ENCODE data around the gene ZNF644. TPM values are rescaled to one million over a fixed set of nuclear protein-coding genes. Genes with fewer than 3 reads are reported as not detected.
A peak's percentile ranks its signal among the peaks of the same experiment; 100 is the strongest.

Gene ZNF644
- total and polyA plus RNA-seq, 7 experiments from 2014 or later = 53.9 to 117 (median 78.5) TPM

- DNase-seq (no peak), ATAC-seq (peak; percentile 54)
- H3K4me3 Mint-ChIP-seq = peak overlapping the region in 9 of 10 donors; percentile 12 to 47 (median 21)
- peak overlapping the region in 7 of 9 donors; percentile 3 to 52 (median 18) for H3K27ac Mint-ChIP-seq
- ChIA-PET POLR2A (interaction anchor here (0.6 kb wide), 2 partner anchors 18 to 71 kb away, joined by 3 read pairs; no protein-coding TSS in a partner anchor), CTCF (no interaction called here)
- intact Hi-C loops (cut with micrococcal nuclease) = loop anchor here in 1 of 2 donors (2.0 to 5.0 kb wide), 3 partner anchors 13 to 86 kb away; no protein-coding TSS in a partner anchor
- H3K36me3 Mint-ChIP-seq = peaks cover 0 to 30% (median 17%) of the 10 kb centered on the region in 5 donors
- Histone ChIP-seq H3K4me1 (ENCODE audit: control insufficient read depth in 2 of 2, insufficient read depth in 2 of 2, low read length in 2 of 2) (peaks cover 11 to 23% of the 10 kb centered on the region in 2 donors), H3K27ac (ENCODE audit: low read depth, low read length) (no peak overlapping the region), H3K9me3 (ENCODE audit: control insufficient read depth in 2 of 3, low read length in 3 of 3) (no peaks in the 10 kb centered on the region), H3K4me3 (ENCODE audit: low read length) (no peak overlapping the region), H3K36me3 (ENCODE audit: control insufficient read depth in 2 of 3, insufficient read depth in 3 of 3, low read length in 3 of 3) (no peaks in the 10 kb centered on the region), H3K27me3 (ENCODE audit: control insufficient read depth in 2 of 2, insufficient read depth in 2 of 2, low read length in 2 of 2) (no peaks in the 10 kb centered on the region)
- H3K27me3 Mint-ChIP-seq = no peaks in the 10 kb centered on the region
- peaks cover 46 to 96% (median 90%) of the 10 kb centered on the region in 7 donors for H3K4me1 Mint-ChIP-seq
- peaks cover 0 to 4% (median 1%) of the 10 kb centered on the region in 11 donors for H3K9me3 Mint-ChIP-seq
These were observed 95.6 kb downstream of the ZNF644 start for GRCh38 chr1:90925928-90926869.

DNA sequence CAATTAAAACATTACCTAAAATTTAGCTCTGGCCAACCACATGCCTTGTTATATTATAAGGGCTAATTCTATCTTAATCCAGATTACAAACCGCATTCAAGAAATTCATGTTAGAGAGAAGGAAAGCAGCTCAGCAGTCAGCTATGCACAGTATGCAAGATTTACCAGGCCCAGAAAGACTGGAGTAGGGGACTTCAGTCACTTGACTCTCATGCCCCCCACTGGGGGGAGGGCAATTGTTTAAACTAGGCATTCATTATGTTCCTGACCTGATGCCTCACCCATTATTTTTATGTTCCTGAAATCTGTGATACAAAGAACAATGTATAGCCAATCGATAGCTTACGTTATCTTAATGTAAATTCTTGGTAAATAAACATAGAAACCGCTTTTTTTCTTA lies 96.9 kb downstream of the ZNF644 start:
- Histone ChIP-seq H3K4me1 (ENCODE audit: control insufficient read depth in 2 of 2, insufficient read depth in 2 of 2, low read length in 2 of 2) (peaks cover 14 to 23% of the 10 kb centered on the region in 2 donors), H3K9me3 (ENCODE audit: control insufficient read depth in 2 of 3, low read length in 3 of 3) (no peaks in the 10 kb centered on the region), H3K4me3 (ENCODE audit: low read length) (no peak overlapping the region), H3K27ac (ENCODE audit: low read depth, low read length) (no peak overlapping the region), H3K36me3 (ENCODE audit: control insufficient read depth in 2 of 3, insufficient read depth in 3 of 3, low read length in 3 of 3) (no peaks in the 10 kb centered on the region), H3K27me3 (ENCODE audit: control insufficient read depth in 2 of 2, insufficient read depth in 2 of 2, low read length in 2 of 2) (no peaks in the 10 kb centered on the region)
- intact Hi-C loops (cut with micrococcal nuclease) = loop anchor here in 1 of 2 donors (1.0 to 5.0 kb wide), 4 partner anchors 10 to 87 kb away; no protein-coding TSS in a partner anchor
- peaks cover 0 to 29% (median 15%) of the 10 kb centered on the region in 5 donors for H3K36me3 Mint-ChIP-seq
- DNase-seq (no peak), ATAC-seq (no peak)
- peaks cover 45 to 97% (median 91%) of the 10 kb centered on the region in 7 donors for H3K4me1 Mint-ChIP-seq
- H3K27ac Mint-ChIP-seq = peak overlapping the region in 1 of 9 donors; percentile 22
- no peaks in the 10 kb centered on the region for H3K27me3 Mint-ChIP-seq
- H3K9me3 Mint-ChIP-seq = peaks cover 0 to 4% (median 1%) of the 10 kb centered on the region in 11 donors
- ChIA-PET POLR2A (no interaction called here), CTCF (interaction anchor here (0.7 kb wide), 2 partner anchors 55 to 168 kb away, joined by 3 to 7 read pairs; no protein-coding TSS in a partner anchor)
- H3K4me3 Mint-ChIP-seq = peak overlapping the region in 6 of 10 donors; percentile 31 to 64 (median 44)

DNA sequence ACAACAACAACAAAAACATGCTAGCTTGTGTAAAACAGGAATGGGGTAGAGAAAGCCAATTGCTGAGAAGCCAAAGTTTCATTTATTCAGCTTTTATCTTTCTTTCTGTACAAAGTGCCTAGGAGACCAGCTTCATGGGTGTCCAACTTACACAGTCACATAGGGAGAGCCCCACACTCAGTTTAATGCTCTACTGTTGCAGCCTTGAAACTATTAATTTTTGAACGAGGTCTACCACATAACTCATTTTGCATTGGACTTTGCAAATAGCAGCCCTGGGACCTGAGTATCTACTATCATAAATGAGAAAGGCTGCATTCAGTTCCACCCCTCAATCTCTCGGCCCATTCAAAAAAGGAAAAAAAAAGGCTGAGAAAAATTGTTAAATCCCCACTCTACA lies 98.8 kb downstream of the ZNF644 start:
- peaks cover 0 to 19% (median 8%) of the 10 kb centered on the region in 5 donors for H3K36me3 Mint-ChIP-seq
- H3K4me1 ChIP-seq (ENCODE audit: control insufficient read depth in 2 of 2, insufficient read depth in 2 of 2, low read length in 2 of 2) = peaks cover 14 to 32% of the 10 kb centered on the region in 2 donors
- intact Hi-C loops (cut with micrococcal nuclease) = loop anchor here in 1 of 2 donors (1.0 kb wide), 1 partner anchor 8 kb away; no protein-coding TSS in a partner anchor
- peaks cover 52 to 92% (median 90%) of the 10 kb centered on the region in 7 donors for H3K4me1 Mint-ChIP-seq
- H3K27ac ChIP-seq (ENCODE audit: low read depth, low read length) = no peak overlapping the region
- POLR2A ChIA-PET = no interaction called here
- H3K27ac Mint-ChIP-seq = peak overlapping the region in 1 of 9 donors; percentile 2
- H3K27me3 ChIP-seq (ENCODE audit: control insufficient read depth in 2 of 2, insufficient read depth in 2 of 2, low read length in 2 of 2) = no peaks in the 10 kb centered on the region
- H3K36me3 ChIP-seq (ENCODE audit: control insufficient read depth in 2 of 3, insufficient read depth in 3 of 3, low read length in 3 of 3) = peaks cover 0 to under 1% (median 0%) of the 10 kb centered on the region in 3 experiments
- peaks cover 0 to 4% (median 0%) of the 10 kb centered on the region in 11 donors for H3K9me3 Mint-ChIP-seq
- no peak for ATAC-seq
- no peaks in the 10 kb centered on the region for H3K27me3 Mint-ChIP-seq
- DNase-seq = no peak
- no peaks in the 10 kb centered on the region for H3K9me3 ChIP-seq (ENCODE audit: control insufficient read depth in 2 of 3, low read length in 3 of 3)
- peak overlapping the region in 7 of 10 donors; percentile 9 to 69 (median 47) for H3K4me3 Mint-ChIP-seq
- CTCF ChIA-PET = no interaction called here
- H3K4me3 ChIP-seq (ENCODE audit: low read length) = no peak overlapping the region

GRCh38 chr1:90922202-90922601 lies 99.6 kb downstream of the ZNF644 start:
- intact Hi-C loops (cut with micrococcal nuclease) = no loop called here
- Histone ChIP-seq H3K4me1 (ENCODE audit: control insufficient read depth in 2 of 2, insufficient read depth in 2 of 2, low read length in 2 of 2) (peaks cover 14 to 31% of the 10 kb centered on the region in 2 donors), H3K4me3 (ENCODE audit: low read length) (no peak overlapping the region), H3K9me3 (ENCODE audit: control insufficient read depth in 2 of 3, low read length in 3 of 3) (no peaks in the 10 kb centered on the region), H3K27me3 (ENCODE audit: control insufficient read depth in 2 of 2, insufficient read depth in 2 of 2, low read length in 2 of 2) (no peaks in the 10 kb centered on the region), H3K27ac (ENCODE audit: low read depth, low read length) (no peak overlapping the region), H3K36me3 (ENCODE audit: control insufficient read depth in 2 of 3, insufficient read depth in 3 of 3, low read length in 3 of 3) (peaks cover 0 to 7% (median 3%) of the 10 kb centered on the region in 3 experiments)
- peak overlapping the region in 9 of 10 donors; percentile 1 to 50 (median 29) for H3K4me3 Mint-ChIP-seq
- no peaks in the 10 kb centered on the region for H3K27me3 Mint-ChIP-seq
- H3K9me3 Mint-ChIP-seq = peaks cover 0 to 4% (median 0%) of the 10 kb centered on the region in 11 donors
- CTCF ChIA-PET = no interaction called here
- H3K36me3 Mint-ChIP-seq = peaks cover 0 to 26% (median 11%) of the 10 kb centered on the region in 5 donors
- DNase-seq = no peak
- H3K4me1 Mint-ChIP-seq = peaks cover 50 to 87% (median 84%) of the 10 kb centered on the region in 7 donors
- POLR2A ChIA-PET = interaction anchor here (1.2 kb wide), 1 partner anchor 10 kb away, joined by 3 read pairs; no protein-coding TSS in a partner anchor
- no peak for ATAC-seq
- peak overlapping the region in 3 of 9 donors; percentile 22 to 29 (median 26) for H3K27ac Mint-ChIP-seq

DNA sequence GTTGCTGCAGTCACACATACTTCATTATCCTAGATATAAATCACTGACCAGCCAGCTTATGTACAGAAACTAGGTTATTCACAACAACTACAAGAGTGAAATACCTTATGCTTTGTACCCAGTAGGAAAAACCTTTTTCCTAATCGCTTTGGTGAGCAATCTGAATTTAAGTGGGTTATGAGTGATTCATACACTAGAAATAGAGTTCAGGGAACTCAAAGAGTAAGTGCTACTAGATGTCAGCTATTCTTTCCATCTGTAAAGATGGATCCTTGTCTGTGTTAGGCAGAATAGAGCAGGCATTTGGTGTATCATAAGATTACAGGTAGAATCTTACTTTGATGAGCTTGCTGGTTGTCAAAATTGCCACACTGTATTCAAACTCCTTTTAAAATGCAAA lies 101.9 kb downstream of the ZNF644 start:
- peaks cover 0 to 13% (median 3%) of the 10 kb centered on the region in 3 experiments for H3K36me3 ChIP-seq (ENCODE audit: control insufficient read depth in 2 of 3, insufficient read depth in 3 of 3, low read length in 3 of 3)
- POLR2A ChIA-PET = no interaction called here
- H3K27me3 ChIP-seq (ENCODE audit: control insufficient read depth in 2 of 2, insufficient read depth in 2 of 2, low read length in 2 of 2) = no peaks in the 10 kb centered on the region
- CTCF ChIA-PET = interaction anchor here (0.8 kb wide), 1 partner anchor 419 kb away, joined by 3 read pairs; no protein-coding TSS in a partner anchor
- ATAC-seq (no peak), DNase-seq (no peak)
- H3K4me1 ChIP-seq (ENCODE audit: control insufficient read depth in 2 of 2, insufficient read depth in 2 of 2, low read length in 2 of 2) = peaks cover 9 to 21% of the 10 kb centered on the region in 2 donors
- Mint-ChIP-seq H3K27me3 (no peaks in the 10 kb centered on the region), H3K9me3 (peaks cover 0 to 4% (median 0%) of the 10 kb centered on the region in 11 donors), H3K4me3 (peak overlapping the region in 6 of 10 donors; percentile 37 to 56 (median 52)), H3K27ac (peak overlapping the region in 4 of 9 donors; percentile 11 to 51 (median 27)), H3K4me1 (peaks cover 37 to 66% (median 63%) of the 10 kb centered on the region in 7 donors), H3K36me3 (peaks cover 0 to 27% (median 17%) of the 10 kb centered on the region in 5 donors)
- intact Hi-C loops (cut with micrococcal nuclease) = loop anchor here in 1 of 2 donors (2.0 kb wide), 1 partner anchor 15 kb away; no protein-coding TSS in a partner anchor
- H3K27ac ChIP-seq (ENCODE audit: low read depth, low read length) = no peak overlapping the region
- no peak overlapping the region for H3K4me3 ChIP-seq (ENCODE audit: low read length)
- H3K9me3 ChIP-seq (ENCODE audit: control insufficient read depth in 2 of 3, low read length in 3 of 3) = no peaks in the 10 kb centered on the region

GRCh38 chr1:90919190-90919719 lies 102.6 kb downstream of the ZNF644 start:
- Histone ChIP-seq H3K36me3 (ENCODE audit: control insufficient read depth in 2 of 3, insufficient read depth in 3 of 3, low read length in 3 of 3) (peaks cover 0 to 13% (median 3%) of the 10 kb centered on the region in 3 experiments), H3K4me1 (ENCODE audit: control insufficient read depth in 2 of 2, insufficient read depth in 2 of 2, low read length in 2 of 2) (peaks cover 9 to 15% of the 10 kb centered on the region in 2 donors), H3K27me3 (ENCODE audit: control insufficient read depth in 2 of 2, insufficient read depth in 2 of 2, low read length in 2 of 2) (no peaks in the 10 kb centered on the region), H3K27ac (ENCODE audit: low read depth, low read length) (no peak overlapping the region), H3K9me3 (ENCODE audit: control insufficient read depth in 2 of 3, low read length in 3 of 3) (no peaks in the 10 kb centered on the region), H3K4me3 (ENCODE audit: low read length) (no peak overlapping the region)
- CTCF ChIA-PET = no interaction called here
- Mint-ChIP-seq H3K9me3 (peaks cover 0 to 4% (median 0%) of the 10 kb centered on the region in 11 donors), H3K27ac (peak overlapping the region in 7 of 9 donors; percentile 9 to 72 (median 41)), H3K36me3 (peaks cover 0 to 32% (median 19%) of the 10 kb centered on the region in 5 donors), H3K27me3 (no peaks in the 10 kb centered on the region), H3K4me1 (peaks cover 34 to 60% (median 57%) of the 10 kb centered on the region in 7 donors), H3K4me3 (peak overlapping the region in 7 of 10 donors; percentile 10 to 53 (median 42))
- ATAC-seq = no peak
- POLR2A ChIA-PET = no interaction called here
- intact Hi-C loops (cut with micrococcal nuclease) = loop anchor here in 1 of 2 donors (2.0 kb wide), 1 partner anchor 14 kb away; no protein-coding TSS in a partner anchor
- DNase-seq = peak in 3 of 9 donors; percentile 5 to 20 (median 12)

Data from naive thymus-derived CD4-positive, alpha-beta T cell (primary cell).